Measurements from ENCODE around the gene USP32. TPM values are rescaled to one million over a fixed set of nuclear protein-coding genes. Genes with fewer than 3 reads are reported as not detected.
"Not testable (repeated sequence)": the region's sequence is repeated elsewhere in the genome, so short reads cannot be mapped to it uniquely, and the experiment has no call there.

Gene USP32
- total RNA-seq, 1 donor from 2014 or later: 59.6 TPM

DNA sequence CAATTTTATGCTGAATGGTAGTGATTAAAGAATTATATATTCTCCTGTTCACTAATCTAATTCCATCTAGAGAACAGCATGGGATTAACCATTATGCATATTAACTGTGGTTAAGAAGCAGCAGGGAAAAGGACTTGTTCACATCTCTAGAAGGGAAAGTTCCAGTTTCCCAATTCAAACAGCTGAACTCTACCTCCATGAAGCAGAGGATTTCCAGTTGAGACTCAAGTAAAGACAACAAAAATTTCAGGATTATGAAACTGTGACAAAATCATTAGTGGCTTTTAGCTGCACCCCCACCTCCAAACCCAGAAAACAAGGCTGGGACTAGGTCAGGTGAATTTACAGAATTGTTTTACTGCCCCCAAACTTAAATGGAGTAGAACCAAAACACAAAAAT, 73.6 kb downstream of the USP32 start:
- DNase-seq: no peak
- H3K4me3 Mint-ChIP-seq (ENCODE audit: unreplicated experiment): no peak overlapping the region
- no peaks in the 10 kb centered on the region for H3K27me3 Mint-ChIP-seq (ENCODE audit: unreplicated experiment)
- no peak overlapping the region for H3K27ac Mint-ChIP-seq (ENCODE audit: unreplicated experiment)
- no peaks in the 10 kb centered on the region for H3K36me3 Mint-ChIP-seq (ENCODE audit: unreplicated experiment)
- peaks cover 5% of the 10 kb centered on the region for H3K4me1 Mint-ChIP-seq (ENCODE audit: low read depth, unreplicated experiment)
- TF ChIP-seq CTCF (IDR thresholded peaks at IDR 0.05; ENCODE audit: partially characterized antibody, unreplicated experiment): no peak
- peaks cover 2% of the 10 kb centered on the region for H3K9me3 Mint-ChIP-seq (ENCODE audit: unreplicated experiment)

DNA sequence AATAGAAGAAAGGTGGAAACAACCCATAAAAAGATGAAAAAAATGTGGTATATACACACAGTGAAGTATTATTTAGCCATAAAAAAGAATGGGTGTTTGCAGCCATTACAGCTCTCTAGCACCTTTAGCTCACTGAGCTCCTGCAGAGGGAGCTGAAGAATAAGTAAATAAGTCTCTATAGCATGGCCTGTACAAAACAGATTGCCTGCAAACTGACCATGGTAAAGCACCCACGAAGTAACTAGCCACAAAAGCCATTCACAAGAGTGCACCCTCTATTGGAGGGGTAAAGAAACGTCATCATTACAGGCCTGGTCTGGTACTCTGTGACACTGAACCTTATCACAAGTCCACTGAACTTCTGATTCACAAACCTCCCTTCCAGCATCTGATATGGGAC, 76.3 kb downstream of the USP32 start:
- DNase-seq: no peak
- Mint-ChIP-seq H3K4me3 (ENCODE audit: unreplicated experiment) (no peak overlapping the region), H3K9me3 (ENCODE audit: unreplicated experiment) (peaks cover 2% of the 10 kb centered on the region), H3K27me3 (ENCODE audit: unreplicated experiment) (no peaks in the 10 kb centered on the region), H3K27ac (ENCODE audit: unreplicated experiment) (no peak overlapping the region), H3K4me1 (ENCODE audit: low read depth, unreplicated experiment) (peaks cover 5% of the 10 kb centered on the region), H3K36me3 (ENCODE audit: unreplicated experiment) (no peaks in the 10 kb centered on the region)
- no peak for TF ChIP-seq CTCF (IDR thresholded peaks at IDR 0.05; ENCODE audit: partially characterized antibody, unreplicated experiment)

- DNase-seq; H3K27ac Mint-ChIP-seq (ENCODE audit: unreplicated experiment): not testable (repeated sequence)
Measured at GRCh38 chr17:60314900-60315299, 77.0 kb downstream of the USP32 start.

GRCh38 chr17:60314423-60314822, 77.5 kb downstream of the USP32 start:
- no peak for DNase-seq
- peaks cover 2% of the 10 kb centered on the region for H3K9me3 Mint-ChIP-seq (ENCODE audit: unreplicated experiment)

More at GRCh38 chr17:60314900-60315299, 77.0 kb downstream of the USP32 start:
- not testable (repeated sequence) for H3K9me3 Mint-ChIP-seq (ENCODE audit: unreplicated experiment); H3K36me3 Mint-ChIP-seq (ENCODE audit: unreplicated experiment); H3K4me1 Mint-ChIP-seq (ENCODE audit: low read depth, unreplicated experiment); H3K4me3 Mint-ChIP-seq (ENCODE audit: unreplicated experiment); H3K27me3 Mint-ChIP-seq (ENCODE audit: unreplicated experiment)

GRCh38 chr17:60311936-60312335, 80.0 kb downstream of the USP32 start:
- Mint-ChIP-seq H3K4me1 (ENCODE audit: low read depth, unreplicated experiment) (peaks cover 11% of the 10 kb centered on the region), H3K9me3 (ENCODE audit: unreplicated experiment) (peaks cover 2% of the 10 kb centered on the region)

More at GRCh38 chr17:60314423-60314822, 77.5 kb downstream of the USP32 start:
- no peak for TF ChIP-seq CTCF (IDR thresholded peaks at IDR 0.05; ENCODE audit: partially characterized antibody, unreplicated experiment)
- peaks cover 3% of the 10 kb centered on the region for H3K36me3 Mint-ChIP-seq (ENCODE audit: unreplicated experiment)
- no peak overlapping the region for H3K4me3 Mint-ChIP-seq (ENCODE audit: unreplicated experiment)
- no peak overlapping the region for H3K27ac Mint-ChIP-seq (ENCODE audit: unreplicated experiment)
- no peaks in the 10 kb centered on the region for H3K27me3 Mint-ChIP-seq (ENCODE audit: unreplicated experiment)
- peaks cover 5% of the 10 kb centered on the region for H3K4me1 Mint-ChIP-seq (ENCODE audit: low read depth, unreplicated experiment)

More at GRCh38 chr17:60311936-60312335, 80.0 kb downstream of the USP32 start:
- TF ChIP-seq CTCF (IDR thresholded peaks at IDR 0.05; ENCODE audit: partially characterized antibody, unreplicated experiment): no peak
- Mint-ChIP-seq H3K27ac (ENCODE audit: unreplicated experiment) (no peak overlapping the region), H3K36me3 (ENCODE audit: unreplicated experiment) (peaks cover 7% of the 10 kb centered on the region), H3K27me3 (ENCODE audit: unreplicated experiment) (peaks cover 2% of the 10 kb centered on the region), H3K4me3 (ENCODE audit: unreplicated experiment) (no peak overlapping the region)
- no peak for DNase-seq
